IMR-90 (cell line): ENCODE data around the gene FKTN. TPM values are rescaled to one million over a fixed set of nuclear protein-coding genes. Genes with fewer than 3 reads are reported as not detected.

Experiments used
- ATAC-seq: fragments of 200-7000 bp; cut with Tn5 transposase; 2 replicates; pipeline ENCODE4 v1.9.1; 2020; ENCODE audit warnings: low read depth, mild to moderate bottlenecking, moderate library complexity
- BruUV-seq: library from RNA; stranded (reverse); fragments of 400-500 nt; replicated peaks from 2 replicates; lab custom pipeline; 2021; lab: Mats Ljungman, UMichigan
- CTCF ChIA-PET: fragments of 300-600 bp; formaldehyde crosslinking; extraction: SDS; loops from one replicate; lab custom pipeline; 2021; ENCODE audit warnings: antibody characterized with exemption; lab: Yijun Ruan, JAX
- POLR2A ChIA-PET: fragments of 300-600 bp; sonication (Branson Sonifier 250); formaldehyde crosslinking; loops from one replicate; lab custom pipeline; 2022; ENCODE audit warnings: antibody characterized with exemption; ENCODE audit not compliant: unreplicated experiment; lab: Charles Lee
- DNase-seq: peaks from one replicate; pipeline ENCODE4 v3.0.0; 2013
- H2AFZ ChIP-seq: replicated peaks from 2 replicates; pipeline ENCODE3; 2013; ENCODE audit warnings: low read length, mild to moderate bottlenecking; ENCODE audit not compliant: poor library complexity
- H2AK5ac ChIP-seq: 2 replicates; pipeline ENCODE4 v1.6.1; 2013; ENCODE audit warnings: low read depth, low read length, inconsistent platforms
- H2AK9ac ChIP-seq: replicated peaks from 2 replicates; pipeline ENCODE3; 2013; ENCODE audit warnings: mild to moderate bottlenecking, low read depth, low read length, moderate library complexity; ENCODE audit not compliant: poor library complexity
- H2BK120ac ChIP-seq: 2 replicates; pipeline ENCODE4 v1.6.1; 2013; ENCODE audit warnings: low read depth, low read length, inconsistent platforms
- H2BK15ac ChIP-seq: 3 replicates; pipeline ENCODE4 v1.6.1; 2013; ENCODE audit warnings: low read depth, low read length, inconsistent platforms
- H2BK20ac ChIP-seq: 2 replicates; pipeline ENCODE4 v1.6.1; 2013; ENCODE audit warnings: low read depth, mild to moderate bottlenecking, inconsistent platforms, low read length, moderate library complexity
- H2BK5ac ChIP-seq: 2 replicates; pipeline ENCODE4 v1.6.1; 2013; ENCODE audit warnings: mild to moderate bottlenecking, low read depth, low read length, inconsistent platforms; ENCODE audit not compliant: poor library complexity, severe bottlenecking
- H3K14ac ChIP-seq: replicated peaks from 2 replicates; pipeline ENCODE4 v1.6.1; 2013; ENCODE audit warnings: low read depth, low read length, inconsistent platforms
- H3K18ac ChIP-seq: 2 replicates; pipeline ENCODE4 v1.6.1; 2013; ENCODE audit warnings: low read depth, low read length, control low read depth
- H3K23ac ChIP-seq: 2 replicates; pipeline ENCODE4 v1.6.1; 2013; ENCODE audit warnings: low read depth, low read length, inconsistent platforms
- H3K27ac ChIP-seq: 2 replicates; pipeline ENCODE4 v1.5.1; 2013; ENCODE audit warnings: mild to moderate bottlenecking, control low read depth, low read length; ENCODE audit not compliant: insufficient read depth
- H3K27me3 ChIP-seq: 2 replicates; pipeline ENCODE4 v1.6.1; 2013; ENCODE audit warnings: low read length; ENCODE audit not compliant: control insufficient read depth, insufficient read depth
- H3K36me3 ChIP-seq: 2 replicates; pipeline ENCODE4 v1.6.1; 2013; ENCODE audit warnings: low read length, mixed read lengths; ENCODE audit not compliant: control insufficient read depth, insufficient read depth
- H3K4ac ChIP-seq: 2 replicates; pipeline ENCODE4 v1.6.1; 2013; ENCODE audit warnings: low read depth, low read length, inconsistent platforms
- H3K4me1 ChIP-seq: 2 replicates; pipeline ENCODE4 v1.6.1; 2013; ENCODE audit warnings: low read length, mixed read lengths; ENCODE audit not compliant: control insufficient read depth, insufficient read depth
- H3K4me2 ChIP-seq: 2 replicates; pipeline ENCODE4 v1.6.1; 2013; ENCODE audit warnings: low read depth, mild to moderate bottlenecking, control low read depth, low read length, moderate library complexity
- H3K4me3 ChIP-seq: 2 replicates; pipeline ENCODE4 v1.5.1; 2013; ENCODE audit warnings: low read depth, mild to moderate bottlenecking, control low read depth, low read length, moderate library complexity; ENCODE audit not compliant: insufficient read depth
- H3K56ac ChIP-seq: 2 replicates; pipeline ENCODE4 v1.6.1; 2013; ENCODE audit warnings: low read length, inconsistent platforms; ENCODE audit not compliant: insufficient read depth; ENCODE audit errors: extremely low read depth
- H3K79me1 ChIP-seq, 2 experiments: 2 replicates each; pipeline ENCODE4 v1.6.1; 2013; ENCODE audit warnings: low read length in 2 of 2, inconsistent platforms in 1 of 2, low read depth in 1 of 2
- H3K9ac ChIP-seq: 2 replicates; pipeline ENCODE4 v1.6.1; 2013; ENCODE audit warnings: low read depth, low read length, control low read depth
- H3K9me1 ChIP-seq: 2 replicates; pipeline ENCODE4 v1.6.1; 2013; ENCODE audit warnings: low read length, inconsistent platforms; ENCODE audit not compliant: insufficient read depth
- H3K9me3 ChIP-seq: 2 replicates; pipeline ENCODE4 v1.6.1; 2013; ENCODE audit warnings: low read length; ENCODE audit not compliant: control insufficient read depth, insufficient read depth
- H4K20me1 ChIP-seq: 2 replicates; pipeline ENCODE4 v1.6.1; 2013; ENCODE audit warnings: low read length, inconsistent platforms; ENCODE audit not compliant: insufficient read depth
- H4K5ac ChIP-seq: 2 replicates; pipeline ENCODE4 v1.6.1; 2013; ENCODE audit warnings: mild to moderate bottlenecking, low read depth, low read length, control low read depth
- H4K8ac ChIP-seq, 2 experiments: 2 replicates each; pipeline ENCODE4 v1.6.1; 2013; ENCODE audit warnings: low read depth in 2 of 2, low read length in 2 of 2, control low read depth in 1 of 2, inconsistent platforms in 1 of 2
- H4K91ac ChIP-seq: 2 replicates; pipeline ENCODE4 v1.6.1; 2013; ENCODE audit warnings: low read depth, low read length, inconsistent platforms; ENCODE audit not compliant: insufficient read depth
- BHLHE40 ChIP-seq: fragments of 150-350 bp; IDR thresholded peaks from 2 replicates; pipeline ENCODE4 v1.6.1; 2016; ENCODE audit warnings: mild to moderate bottlenecking, low read depth, low read length
- CEBPB ChIP-seq: IDR thresholded peaks from 2 replicates; pipeline ENCODE4 v1.6.1; 2012; ENCODE audit warnings: low read depth, low read length, improper control_type of control experiment
- CHD1 ChIP-seq: IDR thresholded peaks from 2 replicates; pipeline ENCODE4 v1.6.1; 2012; ENCODE audit warnings: low read depth, low read length, improper control_type of control experiment
- CTCF ChIP-seq: conservative IDR thresholded peaks from 2 replicates; pipeline ENCODE4 v1.5.1; 2012; ENCODE audit warnings: mild to moderate bottlenecking, low read depth, low read length, improper control_type of control experiment
- ELK1 ChIP-seq: fragments of 150-350 bp; IDR thresholded peaks from 2 replicates; pipeline ENCODE4 v1.6.1; 2016; ENCODE audit warnings: low read depth, mild to moderate bottlenecking, low read length, moderate library complexity, borderline replicate concordance
- FOS ChIP-seq: fragments of 150-350 bp; IDR thresholded peaks from 2 replicates; pipeline ENCODE4 v1.6.1; 2016; ENCODE audit warnings: low read depth, low read length
- MAFK ChIP-seq: IDR thresholded peaks from 2 replicates; pipeline ENCODE4 v1.6.1; 2012; ENCODE audit warnings: low read depth, low read length, improper control_type of control experiment
- MAZ ChIP-seq: IDR thresholded peaks from 2 replicates; pipeline ENCODE4 v1.6.1; 2012; ENCODE audit warnings: low read depth, mild to moderate bottlenecking, low read length, improper control_type of control experiment, moderate library complexity, borderline replicate concordance
- MXI1 ChIP-seq: IDR thresholded peaks from 2 replicates; pipeline ENCODE4 v1.6.1; 2012; ENCODE audit warnings: low read depth, mild to moderate bottlenecking, low read length, moderate library complexity, borderline replicate concordance
- NFE2L2 ChIP-seq: fragments of 150-350 bp; IDR thresholded peaks from 2 replicates; pipeline ENCODE4 v1.6.1; 2016; ENCODE audit warnings: low read depth, mild to moderate bottlenecking, low read length
- POLR2A ChIP-seq: IDR thresholded peaks from 2 replicates; pipeline ENCODE4 v1.6.1; 2012; ENCODE audit warnings: mild to moderate bottlenecking, low read depth, low read length
- RAD21 ChIP-seq: IDR thresholded peaks from 2 replicates; pipeline ENCODE4 v1.6.1; 2012; ENCODE audit warnings: low read length, improper control_type of control experiment
- RCOR1 ChIP-seq: IDR thresholded peaks from 2 replicates; pipeline ENCODE4 v1.6.1; 2012; ENCODE audit warnings: mild to moderate bottlenecking, low read length, improper control_type of control experiment; ENCODE audit not compliant: insufficient replicate concordance
- RFX5 ChIP-seq: IDR thresholded peaks from 2 replicates; pipeline ENCODE4 v1.8.0; 2012; ENCODE audit warnings: low read depth, mild to moderate bottlenecking, low read length, moderate library complexity
- SMC3 ChIP-seq: fragments of 150-350 bp; IDR thresholded peaks from 2 replicates; pipeline ENCODE4 v1.6.1; 2016; ENCODE audit warnings: low read depth, mild to moderate bottlenecking, antibody characterized with exemption, low read length, moderate library complexity
- USF2 ChIP-seq: fragments of 150-350 bp; IDR thresholded peaks from 2 replicates; pipeline ENCODE4 v1.6.1; 2017; ENCODE audit warnings: mild to moderate bottlenecking, antibody characterized with exemption, low read length, low read depth
- WGBS, 2 experiments: methylation state at CpG; one replicate each; pipeline versions ENCODE4 v1.1.5 to v1.1.7; 2013; ENCODE audit warnings: missing lambda C conversion rate in 2 of 2; ENCODE audit not compliant: insufficient read length in 1 of 2; ENCODE audit errors: extremely low coverage in 2 of 2; 5-methylcytosine and 5-hydroxymethylcytosine counted together
- dilution Hi-C: fragments of 300-500 bp; cut with HindIII; formaldehyde crosslinking; loops from one replicate; pipeline ENCODE4 v1.14.3; 2018; ENCODE audit warnings: low sequenced_read_pairs; ENCODE audit not compliant: unreplicated experiment
- in situ Hi-C: fragments of 300-500 bp; cut with MboI; formaldehyde crosslinking; loops from 3 replicates; pipeline ENCODE4 v1.14.3; 2019; ENCODE audit warnings: low sequenced_read_pairs, inconsistent platforms, mixed read lengths
- intact Hi-C: fragments of 100-400 bp; cut with micrococcal nuclease; formaldehyde crosslinking; loops from 2 replicates; pipeline ENCODE4 v1.10.0; 2022
- polyA plus RNA-seq, 3 experiments: library from polyadenylated mRNA; depleted of rRNA; stranded (reverse); fragments of >200 nt; gene quantifications; 2 replicates each; pipeline ENCODE4 v1.2.3, GENCODE V29; 2012; ENCODE audit warnings: low replicate concordance in 1 of 3
- total RNA-seq: library from RNA; depleted of rRNA; stranded (reverse); fragments of >200 nt; gene quantifications from 2 replicates; pipeline ENCODE4 v1.2.3, GENCODE V29; 2012

The FKTN gene
- total and polyA plus RNA-seq, 2 of the 4 experiments (the other 2 are of a cell fraction), result 8.6 to 20.3 TPM

- H3K56ac ChIP-seq, result no peak overlapping the region
- H3K36me3 ChIP-seq, result no peaks in the 10 kb centered on the region
- H3K27ac ChIP-seq, result no peak overlapping the region
- no peak overlapping the region for H2BK15ac ChIP-seq
- no peaks in the 10 kb centered on the region for H4K20me1 ChIP-seq
- in situ Hi-C loops (no loop called here), dilution Hi-C loops (no loop called here), intact Hi-C loops (no loop called here)
- H3K4me3 ChIP-seq, result no peak overlapping the region
- no peak overlapping the region for H4K91ac ChIP-seq
- no peak overlapping the region for H3K9ac ChIP-seq
- no peak overlapping the region for H4K8ac ChIP-seq
- no peak overlapping the region for H3K4ac ChIP-seq
- ChIA-PET CTCF (interaction anchor here (0.6 kb wide), 1 partner anchor 102 kb away, joined by 4 read pairs; no protein-coding TSS in a partner anchor), POLR2A (no interaction called here)
- no peaks in the 10 kb centered on the region for H3K27me3 ChIP-seq
- TF ChIP-seq USF2, result no peak
- TF ChIP-seq BHLHE40, result no peak
- no peak for TF ChIP-seq RFX5
- no peak for TF ChIP-seq CHD1
- no peak for TF ChIP-seq MXI1
- no peak for TF ChIP-seq SMC3
- TF ChIP-seq MAFK, result no peak
- TF ChIP-seq POLR2A, result no peak
- TF ChIP-seq RAD21, result no peak
- no peak for TF ChIP-seq RCOR1
- no peak for TF ChIP-seq CTCF
- no peak for TF ChIP-seq FOS
- no peak for TF ChIP-seq ELK1
- TF ChIP-seq NFE2L2, result no peak
- no peak for TF ChIP-seq MAZ
- TF ChIP-seq CEBPB, result no peak
- no peaks in the 10 kb centered on the region for H3K9me1 ChIP-seq
- H3K9me3 ChIP-seq, result no peaks in the 10 kb centered on the region
- H3K4me2 ChIP-seq, result no peak overlapping the region
- WGBS, 2 experiments, result no CpG with 5 or more reads among the region's 3 CpGs
- no peak overlapping the region for H3K18ac ChIP-seq
- BruUV-seq, result no TSS peak
- H3K79me1 ChIP-seq, result no peaks in the 10 kb centered on the region; a peak in 1 of 4 replicates
- H3K14ac ChIP-seq, result no peak overlapping the region
- H3K4me1 ChIP-seq, result no peaks in the 10 kb centered on the region
- no peak overlapping the region for H3K23ac ChIP-seq
- DNase-seq (no peak), ATAC-seq (no peak)
- no peak overlapping the region for H2BK20ac ChIP-seq
- H4K5ac ChIP-seq, result no peak overlapping the region
- no peak overlapping the region for H2BK120ac ChIP-seq
- no peak overlapping the region for H2BK5ac ChIP-seq
- no peak overlapping the region for H2AK9ac ChIP-seq
- no peak overlapping the region for H2AK5ac ChIP-seq
- no peak overlapping the region for H2AFZ ChIP-seq
Measured at GRCh38 chr9:105531530-105531929, 26.4 kb upstream of the FKTN start.
